ENCODE data around the gene GAMT.

Gene GAMT

GRCh38 chr19:1376415-1376805 lies 24.9 kb downstream of the GAMT start:
- TF ChIP-seq EZH2 (IDR thresholded peaks at IDR 0.05), result no peak
- TF ChIP-seq FOXP2 (optimal IDR thresholded peaks at IDR 0.05; ENCODE audit: control extremely low read depth, extremely low read length, insufficient read depth), result no peak
- no peak for TF ChIP-seq POLR2AphosphoS5 (IDR thresholded peaks at IDR 0.05; ENCODE audit: borderline replicate concordance, low read depth, low read length)
- no peak overlapping the region for H3K4me3 ChIP-seq
- DNase-seq (ENCODE audit: low read depth, low spot score), result no peak
- no peak overlapping the region for H3K9ac ChIP-seq (ENCODE audit: insufficient read length)
- H3K9me3 ChIP-seq (ENCODE audit: low read depth, low read length), result no peaks in the 10 kb centered on the region
- H3K27ac ChIP-seq, result peak overlapping the region; percentile 31; the same call in 1 of the 2 replicates
- H3K36me3 ChIP-seq (ENCODE audit: insufficient read depth, low read length), result peaks cover 7% of the 10 kb centered on the region; the same call in 1 of the 2 replicates

- Histone ChIP-seq H3K27ac (no peak overlapping the region), H3K4me3 (no peak overlapping the region), H3K9ac (ENCODE audit: insufficient read length) (no peak overlapping the region), H3K9me3 (ENCODE audit: low read depth, low read length) (no peaks in the 10 kb centered on the region), H3K36me3 (ENCODE audit: insufficient read depth, low read length) (peaks cover 13% of the 10 kb centered on the region; the same call in 1 of the 2 replicates)
- TF ChIP-seq FOXP2 (optimal IDR thresholded peaks at IDR 0.05; ENCODE audit: control extremely low read depth, extremely low read length, insufficient read depth) (no peak), EZH2 (IDR thresholded peaks at IDR 0.05) (no peak)
- DNase-seq (ENCODE audit: low read depth, low spot score), result no peak
These were observed 27.1 kb downstream of the GAMT start for GRCh38 chr19:1374250-1374577.

- Histone ChIP-seq H3K36me3 (ENCODE audit: insufficient read depth, low read length) (peaks cover 13% of the 10 kb centered on the region; the same call in 1 of the 2 replicates), H3K9me3 (ENCODE audit: low read depth, low read length) (no peaks in the 10 kb centered on the region), H3K27ac (no peak overlapping the region), H3K4me3 (no peak overlapping the region), H3K9ac (ENCODE audit: insufficient read length) (no peak overlapping the region)
- no peak for TF ChIP-seq EZH2 (IDR thresholded peaks at IDR 0.05)
- TF ChIP-seq POLR2AphosphoS5 (IDR thresholded peaks at IDR 0.05; ENCODE audit: borderline replicate concordance, low read depth, low read length), result no peak
- TF ChIP-seq FOXP2 (optimal IDR thresholded peaks at IDR 0.05; ENCODE audit: control extremely low read depth, extremely low read length, insufficient read depth), result no peak
- DNase-seq (ENCODE audit: low read depth, low spot score), result no peak
These were observed 27.6 kb downstream of the GAMT start for GRCh38 chr19:1373534-1374249.

GRCh38 chr19:1373042-1373533 lies 28.3 kb downstream of the GAMT start:
- H3K27ac ChIP-seq, result no peak overlapping the region
- H3K4me3 ChIP-seq, result no peak overlapping the region
- H3K36me3 ChIP-seq (ENCODE audit: insufficient read depth, low read length), result peaks cover 13% of the 10 kb centered on the region; the same call in 1 of the 2 replicates
- no peak overlapping the region for H3K9ac ChIP-seq (ENCODE audit: insufficient read length)
- no peak for DNase-seq (ENCODE audit: low read depth, low spot score)
- H3K9me3 ChIP-seq (ENCODE audit: low read depth, low read length), result no peaks in the 10 kb centered on the region
- no peak for TF ChIP-seq POLR2AphosphoS5 (IDR thresholded peaks at IDR 0.05; ENCODE audit: borderline replicate concordance, low read depth, low read length)
- no peak for TF ChIP-seq FOXP2 (optimal IDR thresholded peaks at IDR 0.05; ENCODE audit: control extremely low read depth, extremely low read length, insufficient read depth)
- TF ChIP-seq EZH2 (IDR thresholded peaks at IDR 0.05), result no peak

GRCh38 chr19:1370579-1371361 lies 30.6 kb downstream of the GAMT start:
- Histone ChIP-seq H3K9me3 (ENCODE audit: low read depth, low read length) (no peaks in the 10 kb centered on the region), H3K9ac (ENCODE audit: insufficient read length) (no peak overlapping the region), H3K4me3 (no peak overlapping the region), H3K27ac (no peak overlapping the region), H3K36me3 (ENCODE audit: insufficient read depth, low read length) (peaks cover 13% of the 10 kb centered on the region; the same call in 1 of the 2 replicates)
- DNase-seq (ENCODE audit: low read depth, low spot score), result no peak
- TF ChIP-seq EZH2 (IDR thresholded peaks at IDR 0.05) (no peak), FOXP2 (optimal IDR thresholded peaks at IDR 0.05; ENCODE audit: control extremely low read depth, extremely low read length, insufficient read depth) (no peak), POLR2AphosphoS5 (IDR thresholded peaks at IDR 0.05; ENCODE audit: borderline replicate concordance, low read depth, low read length) (no peak)

GRCh38 chr19:1369214-1369805 lies 32.0 kb downstream of the GAMT start:
- no peak for DNase-seq (ENCODE audit: low read depth, low spot score)
- Histone ChIP-seq H3K36me3 (ENCODE audit: insufficient read depth, low read length) (peaks cover 13% of the 10 kb centered on the region; the same call in 1 of the 2 replicates), H3K9me3 (ENCODE audit: low read depth, low read length) (no peaks in the 10 kb centered on the region), H3K9ac (ENCODE audit: insufficient read length) (no peak overlapping the region), H3K4me3 (no peak overlapping the region), H3K27ac (no peak overlapping the region)
- TF ChIP-seq FOXP2 (optimal IDR thresholded peaks at IDR 0.05; ENCODE audit: control extremely low read depth, extremely low read length, insufficient read depth), result no peak
- TF ChIP-seq POLR2AphosphoS5 (IDR thresholded peaks at IDR 0.05; ENCODE audit: borderline replicate concordance, low read depth, low read length), result no peak
- no peak for TF ChIP-seq EZH2 (IDR thresholded peaks at IDR 0.05)

- Histone ChIP-seq H3K36me3 (ENCODE audit: insufficient read depth, low read length) (peaks cover 19% of the 10 kb centered on the region), H3K27ac (no peak overlapping the region), H3K4me3 (no peak overlapping the region), H3K9ac (ENCODE audit: insufficient read length) (no peak overlapping the region), H3K9me3 (ENCODE audit: low read depth, low read length) (no peaks in the 10 kb centered on the region)
- TF ChIP-seq POLR2AphosphoS5 (IDR thresholded peaks at IDR 0.05; ENCODE audit: borderline replicate concordance, low read depth, low read length) (no peak), FOXP2 (optimal IDR thresholded peaks at IDR 0.05; ENCODE audit: control extremely low read depth, extremely low read length, insufficient read depth) (no peak), EZH2 (IDR thresholded peaks at IDR 0.05) (no peak)
- no peak for DNase-seq (ENCODE audit: low read depth, low spot score)
These were observed 34.2 kb downstream of the GAMT start for GRCh38 chr19:1366899-1367870.

All from SK-N-MC (cell line).